ENCODE measurements around the gene CHIA.

The CHIA gene

GRCh38 chr1:111290630-111291029 is at the start of gene CHIA:
Gene CHIA (plus strand): TSS chr1:111290851. CDS start chr1:111310468, 19,617 bp downstream.
- no peak for DNase-seq (ENCODE audit: low read depth, low spot score)

- no peak for DNase-seq (ENCODE audit: low read depth, low spot score)
These were observed 48.9 kb upstream of the CHIA start for GRCh38 chr1:111241797-111242196.

- no peak for DNase-seq (ENCODE audit: low read depth, low spot score)
These were observed 47.7 kb upstream of the CHIA start for GRCh38 chr1:111242805-111243523.

GRCh38 chr1:111247125-111247838 is 43.4 kb upstream of the CHIA start:
- no peak for DNase-seq (ENCODE audit: low read depth, low spot score)

GRCh38 chr1:111249960-111250359 is 40.7 kb upstream of the CHIA start:
- no peak for DNase-seq (ENCODE audit: low read depth, low spot score)

GRCh38 chr1:111251570-111251969 is 39.1 kb upstream of the CHIA start:
- no peak for DNase-seq (ENCODE audit: low read depth, low spot score)

- DNase-seq (ENCODE audit: low read depth, low spot score): no peak
These were observed 37.9 kb upstream of the CHIA start for GRCh38 chr1:111252786-111253185.

GRCh38 chr1:111253876-111254275 is 36.8 kb upstream of the CHIA start:
- DNase-seq (ENCODE audit: low read depth, low spot score): no peak

- no peak for DNase-seq (ENCODE audit: low read depth, low spot score)
These were observed 33.5 kb upstream of the CHIA start for GRCh38 chr1:111256988-111257658.

GRCh38 chr1:111267801-111268508 is 22.7 kb upstream of the CHIA start:
- no peak for DNase-seq (ENCODE audit: low read depth, low spot score)

- no peak for DNase-seq (ENCODE audit: low read depth, low spot score)
These were observed 20.7 kb upstream of the CHIA start for GRCh38 chr1:111269825-111270406.

GRCh38 chr1:111270771-111271463 is 19.7 kb upstream of the CHIA start:
- DNase-seq (ENCODE audit: low read depth, low spot score): no peak

GRCh38 chr1:111271464-111271801 is 19.2 kb upstream of the CHIA start:
- no peak for DNase-seq (ENCODE audit: low read depth, low spot score)

- DNase-seq (ENCODE audit: low read depth, low spot score): no peak
These were observed 18.6 kb upstream of the CHIA start for GRCh38 chr1:111272081-111272480.

GRCh38 chr1:111274653-111275052 is 16.0 kb upstream of the CHIA start:
- no peak for DNase-seq (ENCODE audit: low read depth, low spot score)

GRCh38 chr1:111275079-111275478 is 15.6 kb upstream of the CHIA start:
- DNase-seq (ENCODE audit: low read depth, low spot score): no peak

- DNase-seq (ENCODE audit: low read depth, low spot score): no peak
These were observed 14.7 kb upstream of the CHIA start for GRCh38 chr1:111275780-111276433.

GRCh38 chr1:111279144-111279543 is 11.5 kb upstream of the CHIA start:
- DNase-seq (ENCODE audit: low read depth, low spot score): no peak

GRCh38 chr1:111280267-111280666 is 10.4 kb upstream of the CHIA start:
- no peak for DNase-seq (ENCODE audit: low read depth, low spot score)

GRCh38 chr1:111281411-111281810 is 9.2 kb upstream of the CHIA start:
- no peak for DNase-seq (ENCODE audit: low read depth, low spot score)

- DNase-seq (ENCODE audit: low read depth, low spot score): no peak
These were observed 6.8 kb upstream of the CHIA start for GRCh38 chr1:111283838-111284237.
